ENCODE data around the gene FARSA. TPM values are rescaled to one million over a fixed set of nuclear protein-coding genes. Genes with fewer than 3 reads are reported as not detected.

Gene FARSA
- total and polyA plus RNA-seq, 2 donors (not counting 1 experiment from before 2014, with no cell fraction given): 26.4 to 50.1 TPM

DNA sequence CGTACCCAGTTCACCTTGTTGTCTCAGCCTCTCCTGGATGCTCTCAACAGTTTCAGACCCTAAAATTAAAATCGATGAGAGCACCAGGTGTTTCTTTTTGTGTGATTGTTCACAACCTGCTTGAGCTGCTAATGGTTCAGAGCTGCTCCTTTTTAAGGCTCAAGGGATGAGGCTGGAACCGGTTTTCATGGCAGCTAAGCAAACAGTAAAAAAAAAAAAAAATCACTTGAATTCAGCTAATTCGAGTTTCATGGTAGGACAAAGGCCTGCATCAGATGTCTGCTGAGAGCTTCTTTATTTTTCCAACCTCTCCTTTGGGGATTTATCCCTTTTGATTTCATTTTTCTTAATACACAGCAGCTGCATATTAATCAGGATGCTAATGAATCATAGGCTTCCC lies 20.9 kb downstream of the FARSA start:
- ATAC-seq (ENCODE audit: low read depth): no peak
- no peak overlapping the region for H3K27ac ChIP-seq (ENCODE audit: low read length in 2 of 2)
- no peak overlapping the region for H3K4me2 ChIP-seq (replicated peaks; ENCODE audit: low read depth, low read length, poor library complexity, severe bottlenecking)
- H3K36me3 ChIP-seq (replicated peaks in 1 of 2; ENCODE audit: control extremely low read depth in 1 of 2, control insufficient read depth in 1 of 2, extremely low read depth in 1 of 2, insufficient read depth in 2 of 2, low read length in 1 of 2): no peaks in the 10 kb centered on the region
- H3K9ac ChIP-seq (ENCODE audit: low read length): no peak overlapping the region
- H3K4me1 ChIP-seq (ENCODE audit: control insufficient read depth in 2 of 2, insufficient read depth in 2 of 2, low read length in 2 of 2): peaks cover 9 to 17% of the 10 kb centered on the region in 2 donors
- no peaks in the 10 kb centered on the region for H4K20me1 ChIP-seq (ENCODE audit: control insufficient read depth, insufficient read depth, low read length, poor library complexity, severe bottlenecking)
- Mint-ChIP-seq H3K4me3 (no peak overlapping the region), H3K27me3 (no peaks in the 10 kb centered on the region), H3K4me1 (peaks cover 14% of the 10 kb centered on the region), H3K9me3 (ENCODE audit: insufficient read depth) (no peaks in the 10 kb centered on the region), H3K27ac (no peak overlapping the region)
- H3K79me2 ChIP-seq (ENCODE audit: control insufficient read depth, insufficient read depth, low read length): no peaks in the 10 kb centered on the region
- ChIA-PET POLR2A (no interaction called here), CTCF (interaction anchor here (0.7 to 1.3 kb wide), 2 partner anchors 65 to 177 kb away, joined by 3 to 5 read pairs; no protein-coding TSS in a partner anchor)
- H3K27me3 ChIP-seq (replicated peaks in 1 of 4; ENCODE audit: control extremely low read depth in 1 of 4, control insufficient read depth in 3 of 4, insufficient read depth in 4 of 4, low read length in 3 of 4): no peaks in the 10 kb centered on the region
- intact Hi-C loops (cut with micrococcal nuclease): no loop called here
- WGBS (ENCODE audit: insufficient coverage): 84% methylated on average over 3 of the region's 4 CpGs
- no peak overlapping the region for H2AFZ ChIP-seq (ENCODE audit: insufficient read depth, low read depth, low read length, poor library complexity, severe bottlenecking)
- DNase-seq: no peak
- no peaks in the 10 kb centered on the region for H3K9me3 ChIP-seq (ENCODE audit: control extremely low read depth in 1 of 3, control insufficient read depth in 2 of 3, insufficient read depth in 1 of 3, low read length in 2 of 3)
- H3K4me3 ChIP-seq (ENCODE audit: control extremely low read depth in 1 of 5, extremely low read depth in 1 of 5, insufficient read depth in 1 of 5, low read depth in 2 of 5, low read length in 4 of 5): no peak overlapping the region
- no peak for TF ChIP-seq CTCF (IDR thresholded peaks at IDR 0.05)
- TF ChIP-seq EZH2 (IDR thresholded peaks at IDR 0.05; ENCODE audit: borderline replicate concordance, insufficient read depth, low read depth, low read length, poor library complexity, severe bottlenecking): no peak

DNA sequence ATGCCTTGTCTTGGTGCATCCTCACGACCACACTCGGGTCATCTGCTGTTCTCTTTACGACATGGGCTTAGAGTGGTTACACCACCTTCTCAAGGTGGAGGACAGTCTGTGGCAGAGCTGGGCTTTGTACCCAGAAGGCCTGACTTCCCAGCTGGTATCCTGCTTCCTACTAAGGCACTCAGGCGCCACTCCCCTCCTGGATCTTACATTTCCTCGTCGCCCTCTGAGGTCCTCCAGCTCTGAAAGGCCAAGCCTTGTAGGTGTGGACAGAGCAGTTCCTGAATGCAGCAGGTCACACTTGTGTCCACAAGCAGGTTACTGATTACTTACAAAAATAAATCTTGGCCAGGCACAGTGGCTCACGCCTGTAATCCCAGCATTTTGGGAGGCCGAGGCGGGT lies 26.3 kb downstream of the FARSA start:
- intact Hi-C loops (cut with micrococcal nuclease): no loop called here
- no peaks in the 10 kb centered on the region for H3K4me1 ChIP-seq (ENCODE audit: control insufficient read depth in 2 of 2, insufficient read depth in 2 of 2, low read length in 2 of 2)
- H3K27me3 ChIP-seq (replicated peaks in 1 of 4; ENCODE audit: control extremely low read depth in 1 of 4, control insufficient read depth in 3 of 4, insufficient read depth in 4 of 4, low read length in 3 of 4): no peaks in the 10 kb centered on the region
- ChIA-PET POLR2A (interaction anchor here (0.6 kb wide), 1 partner anchor 49 kb away, joined by 5 read pairs; no protein-coding TSS in a partner anchor), CTCF (interaction anchor here (0.6 to 0.9 kb wide), 2 partner anchors 55 to 147 kb away, joined by 3 to 4 read pairs; no protein-coding TSS in a partner anchor)
- H3K9ac ChIP-seq (ENCODE audit: low read length): no peak overlapping the region
- H3K4me3 ChIP-seq (ENCODE audit: control extremely low read depth in 1 of 5, extremely low read depth in 1 of 5, insufficient read depth in 1 of 5, low read depth in 2 of 5, low read length in 4 of 5): no peak overlapping the region
- no peak for DNase-seq
- no peaks in the 10 kb centered on the region for H4K20me1 ChIP-seq (ENCODE audit: control insufficient read depth, insufficient read depth, low read length, poor library complexity, severe bottlenecking)
- H3K9me3 ChIP-seq (ENCODE audit: control extremely low read depth in 1 of 3, control insufficient read depth in 2 of 3, insufficient read depth in 1 of 3, low read length in 2 of 3): no peaks in the 10 kb centered on the region
- no peaks in the 10 kb centered on the region for H3K79me2 ChIP-seq (ENCODE audit: control insufficient read depth, insufficient read depth, low read length)
- Mint-ChIP-seq H3K27me3 (no peaks in the 10 kb centered on the region), H3K4me1 (no peaks in the 10 kb centered on the region), H3K27ac (no peak overlapping the region), H3K9me3 (ENCODE audit: insufficient read depth) (no peaks in the 10 kb centered on the region), H3K4me3 (no peak overlapping the region)
- no peak for ATAC-seq (ENCODE audit: low read depth)
- WGBS (ENCODE audit: insufficient coverage): 96% methylated on average over 9 of the region's 9 CpGs
- H3K27ac ChIP-seq (ENCODE audit: low read length in 2 of 2): no peak overlapping the region
- H3K4me2 ChIP-seq (replicated peaks; ENCODE audit: low read depth, low read length, poor library complexity, severe bottlenecking): no peak overlapping the region
- TF ChIP-seq CTCF (IDR thresholded peaks at IDR 0.05): no peak
- TF ChIP-seq EZH2 (IDR thresholded peaks at IDR 0.05; ENCODE audit: borderline replicate concordance, insufficient read depth, low read depth, low read length, poor library complexity, severe bottlenecking): no peak
- no peaks in the 10 kb centered on the region for H3K36me3 ChIP-seq (replicated peaks in 1 of 2; ENCODE audit: control extremely low read depth in 1 of 2, control insufficient read depth in 1 of 2, extremely low read depth in 1 of 2, insufficient read depth in 2 of 2, low read length in 1 of 2)
- no peak overlapping the region for H2AFZ ChIP-seq (ENCODE audit: insufficient read depth, low read depth, low read length, poor library complexity, severe bottlenecking)

Measured in B cell (primary cell).